HCT116 (cell line): Measurements from ENCODE around the gene ARHGEF25.

ENCODE experiments used
- CEBPB ChIP-seq: IDR thresholded peaks from 2 replicates; pipeline ENCODE4 v1.6.1; 2012; ENCODE audit warnings: low read depth
- CTCF ChIP-seq, 3 experiments: fragments of 200-600 bp in 1 of 3; sonication (generic) in 1 of 3; IDR thresholded peaks in 2 of 3; conservative IDR thresholded peaks in 1 of 3; 2 replicates each; pipeline ENCODE4 v1.5.1; 2012 to 2017; ENCODE audit warnings: low read depth in 2 of 3, low read length in 2 of 3, antibody characterized with exemption in 1 of 3, borderline replicate concordance in 1 of 3, control low read depth in 1 of 3, mild to moderate bottlenecking in 1 of 3, mixed read lengths in 1 of 3, mixed run types in 1 of 3, moderate library complexity in 1 of 3; ENCODE audit not compliant: insufficient read depth in 1 of 3
- EGR1 ChIP-seq: IDR thresholded peaks from 2 replicates; pipeline ENCODE4 v1.6.1; 2012; ENCODE audit warnings: low read depth
- ELF1 ChIP-seq: IDR thresholded peaks from 2 replicates; pipeline ENCODE4 v1.6.1; 2012; ENCODE audit warnings: low read depth, borderline replicate concordance
- EZH2 ChIP-seq: fragments of 200-600 bp; sonication (generic); IDR thresholded peaks from 2 replicates; pipeline ENCODE4 v1.6.1; 2017; ENCODE audit warnings: antibody characterized with exemption, mixed run types
- POLR2A ChIP-seq: IDR thresholded peaks from 2 replicates; pipeline ENCODE4 v1.7.0; 2011; ENCODE audit warnings: borderline replicate concordance; ENCODE audit not compliant: insufficient read depth, insufficient read length; ENCODE audit errors: extremely low read depth
- ZBTB33 ChIP-seq: IDR thresholded peaks from 2 replicates; pipeline ENCODE4 v1.6.1; 2011; ENCODE audit warnings: mild to moderate bottlenecking, low read length, moderate library complexity; ENCODE audit not compliant: insufficient replicate concordance; ENCODE audit errors: extremely low read depth
- TF ChIP-seq, protein P1 (sequence below): IDR thresholded peaks from 2 replicates; pipeline ENCODE4 v1.6.1; 2012

DNA sequence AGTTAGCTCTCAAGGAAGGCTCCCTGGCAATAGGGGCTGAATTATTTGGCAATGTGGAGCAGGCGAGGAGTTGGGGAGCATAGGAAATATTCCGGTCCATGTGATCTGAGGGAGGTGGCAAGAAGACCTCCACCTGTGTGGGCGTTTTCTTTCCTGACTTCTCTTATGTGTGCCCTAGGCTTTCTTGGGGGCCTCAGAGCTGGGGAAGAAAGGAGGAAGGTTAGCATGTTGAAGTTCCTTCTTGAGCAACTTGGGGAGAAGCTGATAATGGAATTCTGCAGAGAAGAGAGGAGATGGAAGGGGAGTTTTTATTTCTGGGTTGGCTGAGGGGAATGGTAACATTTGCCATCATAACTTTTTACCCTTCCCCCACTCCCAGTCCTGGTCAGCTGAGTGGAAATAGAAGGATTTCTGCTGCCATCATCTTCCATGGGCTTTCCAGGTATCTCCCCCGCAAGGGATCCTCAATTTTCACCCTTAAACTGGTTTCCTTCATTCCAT, 5.4 kb upstream of the ARHGEF25 start:
- TF ChIP-seq POLR2A (no peak), CTCF (IDR thresholded peaks at IDR 0.05 in 2 of 3, conservative IDR thresholded peaks at IDR 0.05 in 1 of 3; ENCODE audit: borderline replicate concordance in 1 of 3, insufficient read depth in 1 of 3, low read depth in 2 of 3, low read length in 2 of 3) (no peak), ELF1 (no peak), CEBPB (no peak), EZH2 (no peak), ZBTB33 (no peak), EGR1 (no peak)
- TF ChIP-seq, protein P1, sequence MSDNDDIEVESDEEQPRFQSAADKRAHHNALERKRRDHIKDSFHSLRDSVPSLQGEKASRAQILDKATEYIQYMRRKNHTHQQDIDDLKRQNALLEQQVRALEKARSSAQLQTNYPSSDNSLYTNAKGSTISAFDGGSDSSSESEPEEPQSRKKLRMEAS: no peak
